HEK293 (cell line): ENCODE measurements around the gene LPGAT1.

Experiments used
- ATF2 ChIP-seq: fragments of 450-650 bp; formaldehyde crosslinking; IDR thresholded peaks from 2 replicates; pipeline ENCODE4 v1.5.1; 2016; ENCODE audit warnings: missing biosample characterization, missing genetic modification characterization, low read depth
- CTCF ChIP-seq: fragments of 450-650 bp; formaldehyde crosslinking; IDR thresholded peaks from 2 replicates; pipeline ENCODE4 v1.5.1; 2016; ENCODE audit warnings: missing biosample characterization, missing genetic modification characterization
- HIC1 ChIP-seq: fragments of 450-650 bp; formaldehyde crosslinking; IDR thresholded peaks from 2 replicates; pipeline ENCODE4 v1.5.1; 2016; ENCODE audit warnings: missing biosample characterization, missing genetic modification characterization
- RBAK ChIP-seq: fragments of 450-650 bp; formaldehyde crosslinking; IDR thresholded peaks from 2 replicates; pipeline ENCODE4 v1.5.1; 2016; ENCODE audit warnings: missing biosample characterization, missing genetic modification characterization
- REST ChIP-seq: fragments of 450-650 bp; formaldehyde crosslinking; IDR thresholded peaks from 2 replicates; pipeline ENCODE4 v1.5.1; 2016; ENCODE audit warnings: missing biosample characterization, missing genetic modification characterization
- ZBTB11 ChIP-seq: fragments of 450-650 bp; formaldehyde crosslinking; conservative IDR thresholded peaks from 2 replicates; pipeline ENCODE4 v1.5.1; 2016; ENCODE audit warnings: low read depth, missing biosample characterization, missing genetic modification characterization
- ZNF121 ChIP-seq: fragments of 450-650 bp; formaldehyde crosslinking; IDR thresholded peaks from 2 replicates; pipeline ENCODE4 v1.5.1; 2016; ENCODE audit warnings: missing biosample characterization, missing genetic modification characterization
- ZNF169 ChIP-seq: fragments of 450-650 bp; formaldehyde crosslinking; IDR thresholded peaks from 2 replicates; pipeline ENCODE4 v1.5.1; 2016; ENCODE audit warnings: missing biosample characterization, missing genetic modification characterization
- ZNF221 ChIP-seq: fragments of 450-650 bp; formaldehyde crosslinking; IDR thresholded peaks from 2 replicates; pipeline ENCODE4 v1.5.1; 2017; ENCODE audit warnings: missing biosample characterization, missing genetic modification characterization, borderline replicate concordance
- ZNF350 ChIP-seq: fragments of 450-650 bp; formaldehyde crosslinking; IDR thresholded peaks from 2 replicates; pipeline ENCODE4 v1.5.0; 2017; ENCODE audit warnings: missing biosample characterization, mild to moderate bottlenecking, missing genetic modification characterization
- ZNF37A ChIP-seq: fragments of 450-650 bp; IDR thresholded peaks from 2 replicates; pipeline ENCODE4 v1.5.1; 2018; ENCODE audit warnings: missing biosample characterization, missing genetic modification characterization
- ZNF513 ChIP-seq: fragments of 450-650 bp; IDR thresholded peaks from 2 replicates; pipeline ENCODE4 v1.5.1; 2018; ENCODE audit warnings: missing biosample characterization, missing genetic modification characterization
- ZNF645 ChIP-seq: fragments of 450-650 bp; formaldehyde crosslinking; IDR thresholded peaks from 2 replicates; pipeline ENCODE4; 2016; ENCODE audit warnings: missing biosample characterization, missing genetic modification characterization
- ZNF701 ChIP-seq: fragments of 450-650 bp; formaldehyde crosslinking; IDR thresholded peaks from 2 replicates; pipeline ENCODE4 v1.5.1; 2016; ENCODE audit warnings: missing biosample characterization, missing genetic modification characterization

GRCh38 chr1:211741116-211741515 lies 89.4 kb downstream of the LPGAT1 start:
- TF ChIP-seq CTCF (tag by site-specific recombination) (no peak), ZNF221 (tag by site-specific recombination) (no peak), ZNF169 (tag by site-specific recombination) (no peak), ZNF37A (tag by site-specific recombination) (no peak), ZBTB11 (tag by site-specific recombination) (no peak), ZNF121 (no peak), REST (tag by site-specific recombination) (no peak), ZNF645 (tag by site-specific recombination) (no peak), ZNF513 (no peak), RBAK (tag by site-specific recombination) (no peak), HIC1 (no peak), ATF2 (no peak), ZNF350 (tag by site-specific recombination) (no peak), ZNF701 (tag by site-specific recombination) (no peak)
